Astrocyte of the hippocampus (primary cell): ENCODE data around the gene VSIG4.
"Not testable (repeated sequence)": the region's sequence is repeated elsewhere in the genome, so short reads cannot be mapped to it uniquely, and the experiment has no call there.

Experiments used
- DNase-seq: peaks from one replicate; pipeline ENCODE4 v3.0.0; 2011; ENCODE audit warnings: low read depth, low spot score

Gene VSIG4, protein sequence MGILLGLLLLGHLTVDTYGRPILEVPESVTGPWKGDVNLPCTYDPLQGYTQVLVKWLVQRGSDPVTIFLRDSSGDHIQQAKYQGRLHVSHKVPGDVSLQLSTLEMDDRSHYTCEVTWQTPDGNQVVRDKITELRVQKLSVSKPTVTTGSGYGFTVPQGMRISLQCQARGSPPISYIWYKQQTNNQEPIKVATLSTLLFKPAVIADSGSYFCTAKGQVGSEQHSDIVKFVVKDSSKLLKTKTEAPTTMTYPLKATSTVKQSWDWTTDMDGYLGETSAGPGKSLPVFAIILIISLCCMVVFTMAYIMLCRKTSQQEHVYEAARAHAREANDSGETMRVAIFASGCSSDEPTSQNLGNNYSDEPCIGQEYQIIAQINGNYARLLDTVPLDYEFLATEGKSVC

DNA sequence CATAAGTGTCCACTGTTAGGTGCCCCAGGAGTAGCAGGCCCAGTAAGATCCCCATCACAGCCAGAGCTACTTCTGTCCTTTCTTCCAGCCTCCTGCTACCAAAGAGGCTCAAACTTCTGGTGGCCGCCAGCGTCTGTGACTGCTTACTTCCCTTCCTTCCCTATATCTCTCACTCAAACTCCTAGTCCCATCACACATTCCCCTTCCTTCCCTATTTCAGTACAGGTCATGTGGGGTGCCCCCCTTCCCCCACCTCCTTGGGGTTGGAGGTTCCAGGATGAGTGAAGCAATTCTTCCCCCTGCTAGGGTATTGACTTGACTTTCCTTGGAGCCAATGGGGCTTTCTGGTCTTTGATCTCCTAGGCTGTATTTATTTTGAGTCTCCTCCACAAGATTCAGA, at the start of gene VSIG4:
Gene VSIG4, minus strand, starts transcription at position 137 of the 400 bp plus-strand sequence. Its CDS starts 82 bp downstream, at position 55.
- no peak for DNase-seq

DNA sequence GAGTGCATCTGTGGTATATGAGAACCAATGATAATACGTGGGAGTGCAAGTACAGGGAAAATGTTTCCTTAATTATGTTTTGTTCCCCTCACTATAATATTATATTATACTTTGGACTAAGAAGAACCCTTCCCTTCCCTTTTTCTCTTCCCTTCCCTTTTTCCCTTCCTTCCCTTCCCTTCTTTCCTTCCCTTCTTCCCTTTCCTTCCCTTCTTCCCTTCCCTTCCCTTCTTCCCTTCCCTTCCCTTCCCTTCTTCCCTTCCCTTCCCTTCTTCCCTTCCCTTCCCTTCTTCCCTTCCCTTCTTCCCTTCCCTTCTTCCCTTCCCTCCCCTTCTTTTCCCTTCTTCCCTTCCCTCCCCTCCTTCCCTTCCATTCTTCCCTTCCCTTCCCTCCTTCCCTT, 36.9 kb upstream of the VSIG4 start:
- DNase-seq, result no peak

DNA sequence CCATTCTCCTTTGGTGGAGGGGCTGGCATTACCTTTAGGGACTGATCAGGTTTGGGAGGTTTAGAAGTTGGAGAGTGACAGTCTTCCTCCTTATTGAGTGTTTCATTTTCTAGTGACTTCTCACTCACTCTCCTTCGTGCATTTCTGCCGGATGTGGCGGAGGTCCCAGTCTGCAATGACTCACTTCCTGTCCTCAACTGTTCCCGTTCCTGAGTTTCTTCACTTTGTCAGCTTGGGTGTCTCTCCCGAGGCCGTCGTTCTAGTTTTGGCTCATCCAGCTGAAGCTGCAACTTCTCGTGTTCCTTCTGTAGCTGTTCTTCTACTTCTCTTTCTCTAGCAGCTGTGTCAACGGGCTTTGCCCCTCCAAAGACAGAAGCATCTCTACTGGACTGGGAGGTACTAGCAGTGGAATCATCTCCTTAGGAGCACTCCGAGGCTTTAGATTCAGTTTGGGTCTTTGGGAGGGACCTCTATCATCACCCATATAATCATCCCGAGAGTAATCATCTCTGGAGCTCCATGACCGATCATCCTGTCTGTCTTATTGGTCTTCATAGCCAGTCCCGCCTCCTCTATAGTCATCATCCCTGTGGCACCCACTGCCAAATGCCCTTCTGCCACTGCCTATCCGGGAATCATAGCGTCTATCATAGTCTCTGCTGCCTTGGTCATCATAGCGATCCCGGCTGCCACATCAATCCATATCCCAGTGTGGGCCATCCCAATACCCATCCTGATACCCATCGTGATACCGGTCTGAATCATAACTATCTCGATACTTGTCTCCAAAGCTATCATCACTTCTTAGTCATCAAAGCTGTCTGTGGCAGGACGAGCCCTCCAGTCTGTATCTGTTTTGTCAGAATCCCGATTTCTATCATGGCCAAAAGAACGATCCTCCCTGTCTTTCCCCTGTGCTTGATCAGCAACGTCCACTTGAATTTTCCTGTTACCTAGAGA, 35.3 kb upstream of the VSIG4 start:
- DNase-seq, result no peak

DNA sequence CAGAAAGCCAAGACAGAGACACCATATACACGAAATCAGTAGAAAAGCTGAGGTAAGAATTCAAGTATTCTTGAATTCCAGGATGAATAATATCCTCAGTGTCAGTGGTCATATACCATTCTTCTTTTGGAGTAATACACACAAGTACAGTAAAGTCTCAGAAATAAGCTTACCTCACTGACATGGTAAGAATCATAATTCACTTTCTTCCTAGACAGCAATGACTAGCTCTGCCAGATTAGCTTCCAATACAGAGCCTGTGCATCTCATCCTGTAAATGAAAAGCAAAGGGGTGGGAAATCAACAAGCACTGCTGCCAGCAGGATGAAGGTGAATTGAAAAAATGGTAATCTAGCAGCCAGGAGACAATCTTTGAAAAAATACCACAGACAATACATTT, 31.2 kb upstream of the VSIG4 start:
- DNase-seq, result no peak

DNA sequence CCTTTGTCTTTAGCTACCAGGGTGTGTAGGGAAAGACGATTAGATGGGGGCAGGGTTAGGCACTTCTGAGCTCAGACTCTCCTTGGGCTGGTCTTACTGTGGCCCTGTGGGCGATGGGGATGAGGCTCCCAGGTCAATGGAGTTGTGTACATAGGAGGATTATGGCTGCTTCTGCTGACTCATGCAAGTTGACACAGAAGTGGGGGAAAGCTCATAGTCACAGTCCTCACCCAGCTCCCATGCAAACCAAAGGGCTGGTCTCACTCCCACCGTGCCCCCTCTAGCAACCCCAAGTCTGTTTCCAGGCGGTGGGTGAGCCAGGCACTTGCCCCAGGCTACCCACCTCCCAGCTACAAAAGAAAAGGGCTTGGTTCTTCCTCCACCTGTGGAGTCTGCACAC, 24.4 kb upstream of the VSIG4 start:
- DNase-seq, result no peak

DNA sequence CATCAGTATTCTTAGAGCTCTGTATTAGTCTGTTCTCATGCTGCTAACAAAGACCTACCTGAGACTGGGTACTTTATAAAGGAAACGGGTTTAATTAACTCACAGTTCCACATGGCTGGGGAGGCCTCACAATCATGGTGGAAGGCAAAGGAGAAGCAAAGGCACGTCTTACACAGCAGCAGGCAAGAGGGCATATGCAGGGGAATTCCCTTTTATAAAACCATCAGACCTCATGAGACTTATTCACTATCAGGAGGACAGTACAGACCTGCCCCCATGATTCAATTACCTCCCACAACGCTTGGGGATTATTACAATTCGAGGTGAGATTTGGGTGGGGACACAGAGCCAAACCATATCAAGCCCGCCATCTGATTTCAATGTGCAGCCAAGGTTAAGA, 17.1 kb upstream of the VSIG4 start:
- not testable (repeated sequence) for DNase-seq

DNA sequence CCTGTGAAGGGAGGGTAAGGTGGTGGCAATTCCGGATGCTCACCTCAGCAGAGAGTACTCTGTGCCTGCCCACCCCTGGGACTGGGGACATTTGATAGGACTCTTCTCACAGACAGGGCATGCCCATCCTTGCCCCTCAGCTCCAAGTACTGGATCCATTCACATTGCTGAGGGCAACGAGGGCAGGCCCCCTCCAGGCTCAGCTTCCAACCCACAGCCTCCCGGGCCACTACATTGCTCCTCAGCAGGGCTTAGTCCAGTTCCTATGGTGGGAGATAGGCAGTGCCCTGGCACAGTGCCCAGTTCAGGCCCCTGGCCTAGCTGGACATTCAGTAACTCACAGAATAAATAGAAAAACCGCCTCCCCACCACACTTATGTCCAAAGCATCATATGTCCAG, 15.1 kb upstream of the VSIG4 start:
- DNase-seq, result no peak

DNA sequence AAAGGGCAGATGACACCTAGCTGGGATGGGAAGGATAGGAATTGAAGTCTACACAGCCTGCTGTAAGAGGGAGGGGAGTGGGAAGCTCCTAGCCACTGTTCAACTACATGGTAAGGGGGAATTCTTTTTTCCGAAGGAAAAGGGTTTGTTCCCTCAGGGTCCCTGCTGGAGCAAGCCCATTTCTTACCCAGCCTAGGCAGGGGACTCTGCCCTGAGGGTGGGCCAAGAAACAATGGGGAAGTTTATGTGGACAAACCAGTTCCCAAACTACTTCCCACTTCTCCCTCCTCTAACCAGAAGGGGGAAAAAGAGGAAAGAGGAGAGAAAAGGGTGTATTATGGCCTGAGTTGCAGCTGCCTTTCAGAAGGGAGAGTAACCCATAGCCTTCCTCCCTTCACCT, 13.5 kb upstream of the VSIG4 start:
- no peak for DNase-seq

DNA sequence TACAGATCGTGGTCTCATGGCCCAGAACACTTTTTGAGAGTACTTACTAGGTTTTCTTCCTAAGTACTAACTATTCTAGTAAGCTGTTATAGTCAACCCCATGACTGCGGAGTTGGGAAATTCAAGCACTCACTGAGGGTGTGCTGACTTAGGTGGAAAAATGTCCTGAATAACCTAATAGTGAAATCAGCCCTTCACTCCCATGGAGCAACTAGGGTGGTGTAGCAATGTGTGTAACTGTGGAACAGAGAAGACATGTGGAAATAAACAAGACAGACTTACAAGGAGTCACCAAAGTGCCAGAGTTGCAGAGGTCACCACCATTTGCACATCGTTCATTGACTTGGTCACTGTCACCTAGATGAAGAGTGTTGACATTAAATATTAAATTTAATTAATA, 12.1 kb upstream of the VSIG4 start:
- DNase-seq, result no peak

DNA sequence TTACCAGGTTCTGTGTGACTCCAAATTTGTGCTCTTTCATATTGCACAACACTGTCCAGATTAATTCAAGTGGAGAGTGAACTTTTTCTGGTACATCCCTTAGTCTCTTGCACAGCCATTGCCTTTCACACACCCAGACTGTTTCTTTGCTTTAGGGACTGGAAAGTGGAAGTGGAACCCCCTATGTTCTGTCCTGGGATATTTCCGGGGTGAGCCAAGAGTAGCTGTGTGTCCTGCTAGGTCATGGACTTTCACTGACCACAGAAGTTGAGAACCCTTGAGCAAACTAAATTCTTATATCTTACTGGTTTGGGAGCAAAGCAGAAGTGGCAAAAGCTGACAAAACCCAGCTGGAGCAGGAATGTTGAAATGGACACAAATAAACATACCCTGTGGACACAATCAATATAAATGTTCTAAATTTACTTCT, 10.3 kb upstream of the VSIG4 start:
- no peak for DNase-seq

DNA sequence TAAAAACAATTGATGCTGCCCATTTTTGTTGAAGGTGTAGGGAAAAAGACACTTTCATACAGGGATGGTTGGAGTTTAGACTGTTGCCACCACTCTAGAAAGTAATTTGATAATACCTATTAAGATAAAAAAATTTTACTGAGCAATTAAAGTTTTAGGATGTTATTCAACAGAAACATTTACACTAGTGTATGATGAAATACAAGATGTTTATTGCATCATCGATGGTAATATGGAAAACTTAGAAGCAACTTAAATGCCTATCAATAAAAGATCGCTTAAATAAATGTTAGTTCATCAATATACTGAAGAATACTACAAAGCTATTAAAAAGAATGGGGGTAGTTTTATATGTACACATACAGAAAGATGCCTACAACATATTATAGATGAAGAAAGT, 9.2 kb upstream of the VSIG4 start:
- DNase-seq, result no peak

DNA sequence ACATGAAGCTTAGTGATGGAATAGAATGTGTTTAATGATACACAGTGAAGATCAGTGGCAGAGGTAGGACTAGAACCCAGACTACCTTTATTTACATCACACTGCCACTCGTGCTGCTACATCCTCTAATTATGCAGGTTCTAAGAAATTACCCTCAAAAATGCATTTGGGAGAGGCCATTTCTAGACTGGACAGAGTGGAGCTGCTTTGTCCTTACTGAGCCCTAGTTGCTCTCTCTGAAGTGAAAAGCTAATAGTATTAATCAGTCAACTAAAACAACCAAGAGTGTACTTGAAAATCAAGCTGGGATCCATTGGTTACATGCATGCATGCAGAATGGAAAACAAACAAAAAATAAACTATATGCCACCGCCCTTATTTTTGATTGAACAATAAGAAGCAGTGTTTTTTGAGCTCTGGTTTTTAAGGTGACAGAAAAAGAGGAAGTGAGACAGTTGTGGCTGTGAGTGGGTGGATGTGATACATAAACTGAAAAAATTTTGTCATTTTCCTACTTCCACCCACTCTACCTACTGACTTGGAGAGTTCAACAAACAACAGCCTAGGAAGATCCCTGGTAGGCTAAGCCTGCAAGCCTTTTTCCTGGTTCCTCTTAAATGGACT, 6.8 kb upstream of the VSIG4 start:
- no peak for DNase-seq

DNA sequence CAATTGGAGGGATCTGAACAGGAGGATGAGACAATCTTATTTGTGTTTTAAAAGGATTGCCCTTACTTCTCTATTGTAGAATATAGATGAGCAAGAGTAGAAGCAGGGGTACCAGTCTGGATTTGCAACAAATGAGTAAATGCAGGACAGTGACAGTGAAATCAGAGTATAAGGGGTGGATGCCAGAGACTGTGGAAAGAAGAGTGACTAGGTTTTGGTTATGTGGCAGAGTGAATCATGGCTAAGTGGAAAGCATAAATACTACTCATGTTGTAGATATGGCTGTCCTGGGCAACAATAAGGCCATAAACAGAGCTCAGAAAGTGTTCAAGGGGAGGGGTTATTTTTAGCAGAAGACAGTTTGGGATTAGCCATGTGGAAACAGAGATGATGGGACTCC, 6.0 kb upstream of the VSIG4 start:
- DNase-seq, result no peak

DNA sequence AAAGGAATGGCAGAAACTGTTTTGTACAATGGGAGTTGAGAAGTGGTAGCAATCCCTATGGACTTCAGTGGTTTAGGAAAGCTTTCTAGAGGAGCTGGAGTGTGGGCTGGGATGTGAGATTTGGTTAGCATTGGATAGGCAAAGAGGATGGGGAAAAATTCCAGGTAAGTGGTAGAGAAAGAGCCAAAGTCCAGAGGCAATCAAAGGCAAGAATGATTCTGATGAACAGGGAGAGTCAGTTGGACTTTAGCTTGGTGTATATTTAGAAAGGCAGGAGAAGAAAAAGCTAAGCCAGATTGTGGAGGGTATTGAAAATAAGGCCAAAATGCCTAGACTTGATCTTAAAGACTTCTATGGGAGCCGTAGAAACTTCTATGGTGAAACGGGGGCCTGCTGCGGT, 3.7 kb upstream of the VSIG4 start:
- no peak for DNase-seq

DNA sequence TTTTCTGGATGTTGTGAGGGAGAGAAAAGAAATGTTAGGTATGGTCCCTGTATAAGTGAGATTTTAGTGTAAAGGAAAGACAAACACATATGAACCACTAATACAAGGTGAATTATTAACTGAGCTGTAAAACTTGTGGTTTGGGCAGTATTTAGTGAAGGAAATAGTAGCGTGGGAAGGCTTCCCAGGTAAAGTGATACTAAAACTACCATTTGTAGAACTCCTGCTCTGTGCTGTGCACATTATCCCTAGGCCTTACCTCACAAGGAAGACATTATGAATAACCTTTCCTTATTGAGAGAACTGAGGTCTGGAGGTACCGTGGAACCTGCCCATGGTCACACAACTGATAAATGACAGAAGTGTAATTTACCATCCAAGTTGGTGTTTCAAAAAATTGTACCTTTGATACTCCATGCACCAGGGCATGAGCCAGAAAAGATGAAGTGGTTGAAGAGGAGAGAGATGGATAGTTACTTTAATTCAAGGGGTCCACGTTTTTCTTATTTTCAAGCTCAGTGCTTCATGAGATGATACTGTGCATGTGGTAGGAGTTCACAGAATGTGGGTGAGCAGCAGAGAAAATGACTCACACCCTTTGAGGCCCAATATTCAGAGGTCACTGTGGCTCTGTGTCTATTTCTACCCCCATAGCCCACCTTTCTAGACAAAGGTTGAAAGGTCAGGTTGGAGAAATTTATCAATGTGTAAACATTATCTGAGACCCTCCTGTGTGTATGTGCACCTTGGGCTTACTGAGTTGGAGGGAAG, 2.6 kb upstream of the VSIG4 start:
- no peak for DNase-seq

DNA sequence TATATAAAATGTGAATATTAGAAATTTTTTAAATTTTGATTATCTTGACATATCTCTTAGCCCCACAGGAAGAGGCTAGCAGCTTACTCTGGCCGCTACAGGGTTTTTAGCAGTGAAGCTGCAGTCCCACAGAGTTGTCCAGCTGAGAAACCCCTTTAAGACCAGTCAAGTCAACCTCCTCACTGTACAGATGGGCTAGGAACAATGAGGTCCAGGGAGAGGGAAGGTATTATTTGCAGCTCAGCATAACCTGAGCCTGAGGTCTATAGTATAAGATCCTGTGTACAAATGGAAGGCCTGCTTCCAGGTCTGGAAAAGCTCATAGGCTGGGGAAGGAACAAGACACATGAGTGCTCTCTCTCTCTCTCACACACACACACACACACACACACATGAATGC, 1.8 kb downstream of the VSIG4 start:
- DNase-seq, result no peak

DNA sequence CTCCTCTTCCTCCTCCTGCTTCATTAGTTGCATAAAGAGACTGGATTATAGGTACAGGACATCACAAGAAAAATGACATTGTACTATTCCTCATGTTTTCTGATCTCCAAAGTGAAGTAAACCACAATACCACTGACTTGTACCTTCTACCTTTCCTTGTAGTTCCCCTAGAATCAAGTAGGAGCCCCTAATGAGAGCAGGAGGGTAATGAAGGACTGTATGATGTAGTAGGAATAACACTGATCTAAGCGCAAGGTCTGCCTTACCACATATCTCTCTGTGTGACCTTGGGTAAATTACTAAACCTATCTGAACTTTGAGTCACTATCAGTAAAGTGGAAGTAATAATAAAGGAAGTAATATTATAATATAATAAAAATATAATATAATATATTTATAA, 3.6 kb downstream of the VSIG4 start:
- DNase-seq, result no peak

DNA sequence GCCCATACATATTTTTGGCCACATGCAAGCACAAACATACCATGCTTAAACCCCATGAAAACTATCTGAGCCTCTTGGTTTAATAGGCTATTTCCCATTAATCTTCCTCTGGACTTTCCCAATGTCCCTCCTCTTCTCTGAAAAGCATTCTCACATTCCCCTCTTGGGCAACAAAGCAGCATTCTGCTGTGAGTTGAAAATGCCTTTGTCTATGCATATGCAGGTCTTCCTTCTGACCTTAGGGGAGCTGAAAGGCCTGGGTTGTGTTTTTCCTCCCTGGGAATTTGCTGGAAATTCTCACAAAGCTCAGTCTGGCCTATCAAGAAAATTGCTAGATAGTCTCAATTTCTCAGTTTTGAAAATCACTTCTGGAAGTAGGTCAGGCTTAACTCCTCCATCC, 4.2 kb downstream of the VSIG4 start:
- DNase-seq, result no peak

DNA sequence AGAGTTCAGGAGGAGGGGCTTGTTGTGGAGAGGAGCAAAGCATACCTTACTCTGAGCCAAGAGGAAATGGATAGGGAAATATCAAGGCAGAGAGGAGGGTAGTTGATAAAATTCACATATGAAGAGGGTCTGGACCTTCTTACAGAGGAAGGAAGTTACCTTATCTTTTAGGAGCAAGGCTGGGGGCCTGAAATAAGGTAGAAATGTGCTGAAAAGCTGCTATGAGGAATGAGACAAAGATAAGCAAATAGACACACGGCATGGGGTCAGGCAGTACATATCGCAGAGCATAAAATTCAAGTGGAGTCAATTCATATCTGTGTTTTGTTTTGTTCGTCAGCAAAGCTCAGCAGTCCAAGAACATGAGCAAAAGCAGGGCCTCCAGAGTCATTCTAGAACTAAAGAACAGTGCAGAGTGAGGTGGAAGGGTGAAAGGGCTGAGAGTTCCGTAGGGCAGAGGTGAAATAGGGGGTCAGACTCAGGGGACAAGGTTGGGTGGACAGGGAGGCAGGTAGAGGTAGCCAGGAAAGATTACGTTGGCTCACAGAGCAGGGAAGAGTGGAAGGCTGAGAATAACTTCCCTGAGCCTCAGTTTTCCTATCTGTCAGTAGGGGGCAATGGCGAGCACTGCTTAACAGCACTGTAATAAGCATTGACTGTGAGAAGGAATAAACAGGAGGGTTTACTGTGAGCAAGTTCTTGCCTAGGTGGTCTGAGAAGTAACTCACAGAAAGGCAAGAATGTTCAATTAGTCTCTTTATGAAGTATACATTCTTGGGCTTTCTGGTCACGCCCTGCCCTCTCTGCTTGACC, 9.2 kb downstream of the VSIG4 start:
- DNase-seq, result no peak

DNA sequence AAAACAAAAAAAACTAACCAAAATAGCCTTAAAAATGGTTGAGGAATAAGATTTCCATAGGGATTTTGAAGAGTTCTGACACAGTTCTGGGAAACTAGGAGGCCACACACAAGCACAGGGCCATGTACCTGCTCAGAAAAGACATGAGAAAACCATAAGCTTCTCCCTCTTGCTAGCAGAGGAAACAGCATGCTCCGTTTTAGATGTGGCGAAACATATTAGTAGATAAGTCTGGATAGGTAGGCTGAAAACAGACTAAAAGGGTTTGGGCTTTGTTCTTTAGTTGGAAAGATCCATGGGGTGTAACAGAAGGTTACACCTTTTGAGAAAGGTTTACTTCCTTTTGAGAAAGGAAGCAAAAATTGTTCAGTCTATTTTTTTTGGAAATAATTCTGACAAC, 10.9 kb downstream of the VSIG4 start:
- DNase-seq, result no peak

DNA sequence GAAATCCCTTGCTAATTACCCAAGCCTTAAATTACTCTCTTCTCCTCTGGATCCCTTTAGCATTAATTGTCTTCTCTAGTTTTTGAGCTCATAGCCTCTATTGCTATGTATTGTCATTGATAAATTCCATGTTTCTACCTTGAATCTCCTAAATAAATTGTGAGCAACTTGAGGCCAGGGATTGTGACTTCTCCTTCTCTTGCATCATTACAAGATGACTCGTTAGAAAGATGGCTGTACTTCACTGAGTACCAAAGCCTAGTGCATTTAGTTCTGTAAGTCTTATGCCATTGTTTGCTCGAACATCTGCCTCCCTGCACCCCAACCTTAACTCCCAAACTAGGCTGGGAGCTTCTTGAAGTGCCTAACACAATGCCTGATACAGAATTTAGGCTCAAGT, 15.3 kb downstream of the VSIG4 start:
- DNase-seq, result no peak
